Measurements from ENCODE around the gene MUC5B.
"Not testable (repeated sequence)": the region's sequence is repeated elsewhere in the genome, so short reads cannot be mapped to it uniquely, and the experiment has no call there.

Gene MUC5B

GRCh38 chr11:1234054-1234720 is 11.3 kb downstream of the MUC5B start:
- no peak for DNase-seq

- DNase-seq: no peak
Observed at GRCh38 chr11:1234771-1235305, 12.0 kb downstream of the MUC5B start.

- no peak for DNase-seq
Observed at GRCh38 chr11:1235306-1235900, 12.5 kb downstream of the MUC5B start.

GRCh38 chr11:1235901-1236315 is 13.0 kb downstream of the MUC5B start:
- no peak for DNase-seq

- DNase-seq: no peak
Observed at GRCh38 chr11:1236316-1237127, 13.7 kb downstream of the MUC5B start.

- DNase-seq: no peak
Observed at GRCh38 chr11:1237128-1237580, 14.3 kb downstream of the MUC5B start.

GRCh38 chr11:1237851-1238250 is 15.0 kb downstream of the MUC5B start:
- DNase-seq: no peak

- no peak for DNase-seq
Observed at GRCh38 chr11:1238767-1239595, 16.1 kb downstream of the MUC5B start.

GRCh38 chr11:1239596-1240205 is 16.8 kb downstream of the MUC5B start:
- no peak for DNase-seq

GRCh38 chr11:1240771-1241170 is 17.9 kb downstream of the MUC5B start:
- no peak for DNase-seq

GRCh38 chr11:1241706-1242105 is 18.8 kb downstream of the MUC5B start:
- DNase-seq: no peak

- DNase-seq: no peak
Observed at GRCh38 chr11:1242289-1242688, 19.4 kb downstream of the MUC5B start.

- not testable (repeated sequence) for DNase-seq
Observed at GRCh38 chr11:1242751-1243150, 19.9 kb downstream of the MUC5B start.

GRCh38 chr11:1243521-1243920 is 20.7 kb downstream of the MUC5B start:
- not testable (repeated sequence) for DNase-seq

GRCh38 chr11:1244557-1244956 is 21.7 kb downstream of the MUC5B start:
- not testable (repeated sequence) for DNase-seq

- DNase-seq: not testable (repeated sequence)
Observed at GRCh38 chr11:1245717-1246116, 22.9 kb downstream of the MUC5B start.

GRCh38 chr11:1246301-1246700 is 23.4 kb downstream of the MUC5B start:
- DNase-seq: not testable (repeated sequence)

GRCh38 chr11:1247026-1247425 is 24.2 kb downstream of the MUC5B start:
- DNase-seq: not testable (repeated sequence)

GRCh38 chr11:1248951-1249350 is 26.1 kb downstream of the MUC5B start:
- DNase-seq: not testable (repeated sequence)

GRCh38 chr11:1250411-1250810 is 27.5 kb downstream of the MUC5B start:
- DNase-seq: not testable (repeated sequence)

GRCh38 chr11:1251236-1251770 is 28.4 kb downstream of the MUC5B start:
- DNase-seq: no peak
